GM21576 (cell line): ENCODE results near the gene CCDC28A.

Experiments used
- ATAC-seq: cut with Tn5 transposase; IDR thresholded peaks from one replicate; pipeline ENCODE4 v1.9.1; 2021; ENCODE audit warnings: mild to moderate bottlenecking, moderate library complexity; ENCODE audit not compliant: unreplicated experiment

CCDC28A gene

DNA sequence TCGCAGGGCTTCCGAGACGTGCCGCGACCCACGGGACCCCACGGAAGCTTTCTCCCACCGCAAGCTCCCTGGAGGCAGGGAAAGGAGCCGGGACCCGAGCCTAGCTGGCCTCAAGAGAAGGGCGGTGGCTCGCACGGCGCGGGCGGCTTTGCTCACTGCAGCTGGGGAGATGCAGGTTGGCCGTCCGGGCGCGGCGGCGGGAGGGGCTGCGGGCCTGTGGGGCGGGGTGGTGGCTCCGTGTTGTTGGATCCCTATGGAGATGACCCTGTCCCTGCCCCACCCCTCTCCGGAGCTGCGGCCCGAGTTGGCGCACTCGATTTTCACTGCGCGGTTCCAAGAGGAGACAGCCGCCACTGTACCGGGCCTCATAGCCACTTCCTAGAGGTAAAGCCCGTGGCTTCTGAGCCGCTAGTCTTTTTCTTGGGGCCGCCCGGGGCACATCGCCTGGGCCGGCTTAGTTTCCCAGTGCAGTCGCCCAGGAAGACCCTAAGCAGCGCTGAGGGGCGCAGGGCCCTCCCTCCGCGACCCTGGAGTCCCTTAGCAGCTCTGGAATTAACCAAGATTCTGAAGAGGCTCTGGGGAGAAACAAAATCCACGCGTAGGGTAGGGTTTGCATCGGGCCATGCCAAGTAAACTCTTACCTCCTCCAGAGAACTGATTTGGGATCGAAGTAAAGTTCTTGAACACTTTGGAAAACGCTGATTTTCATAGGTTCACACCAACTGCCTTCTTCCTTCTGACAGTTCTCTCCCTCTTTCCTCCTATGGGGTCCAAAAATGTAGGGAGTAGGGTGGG, 22.4 kb downstream of the CCDC28A start, which contains the start of gene ECT2L:
Gene ECT2L, plus strand, starts transcription at position 279 of the 795 bp plus-strand sequence. CDS start 17,188 bp downstream, outside the sequence.
- no peak for ATAC-seq

DNA sequence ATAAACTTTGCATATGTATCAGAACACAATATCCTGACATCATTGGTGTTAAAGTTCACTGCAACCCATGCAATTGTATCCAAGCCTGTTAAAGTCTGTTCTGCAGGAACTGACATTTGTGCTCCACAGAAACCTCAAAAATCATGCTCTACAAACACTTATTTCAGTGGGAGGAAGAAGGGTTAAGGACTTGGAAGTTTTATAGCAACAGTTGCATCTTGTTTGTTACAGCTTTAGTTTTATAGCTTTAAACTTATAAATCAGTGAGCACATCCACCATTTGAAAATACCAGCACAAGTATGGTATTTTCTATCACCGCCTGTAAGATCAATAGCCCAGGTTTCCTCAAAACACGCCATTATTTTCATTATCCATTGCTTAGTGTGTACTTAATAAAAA, 23.2 kb downstream of the CCDC28A start:
- ATAC-seq: no peak

DNA sequence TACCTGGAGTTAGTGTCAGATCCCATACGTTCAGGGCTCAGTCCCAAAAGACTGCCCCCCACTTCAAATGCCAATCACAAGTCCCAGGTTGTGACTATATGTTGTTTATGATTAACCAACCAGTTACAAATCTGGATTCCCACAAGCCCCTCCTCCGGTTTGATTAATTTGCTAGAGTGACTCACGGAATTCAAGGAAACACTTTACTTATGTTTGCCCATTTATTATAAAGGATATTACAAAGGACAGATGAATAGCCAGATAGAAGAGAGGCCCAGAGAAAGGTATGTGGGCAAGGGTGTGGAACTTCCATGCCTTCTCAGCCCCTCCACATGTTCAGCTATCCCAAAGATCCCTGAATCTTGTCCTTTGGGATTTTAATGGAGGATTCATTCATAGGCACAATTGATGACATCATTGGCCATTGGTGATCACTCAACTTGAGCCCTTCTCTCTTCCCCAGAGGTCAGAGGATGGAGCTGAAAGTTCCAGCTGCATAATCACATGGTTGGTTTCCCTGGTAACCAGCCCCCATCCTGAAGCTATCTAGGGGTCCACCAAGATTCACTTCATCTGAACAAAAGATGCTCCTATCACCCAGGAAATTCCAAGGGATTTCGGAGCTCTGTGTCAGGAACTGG, 24.4 kb downstream of the CCDC28A start:
- no peak for ATAC-seq

DNA sequence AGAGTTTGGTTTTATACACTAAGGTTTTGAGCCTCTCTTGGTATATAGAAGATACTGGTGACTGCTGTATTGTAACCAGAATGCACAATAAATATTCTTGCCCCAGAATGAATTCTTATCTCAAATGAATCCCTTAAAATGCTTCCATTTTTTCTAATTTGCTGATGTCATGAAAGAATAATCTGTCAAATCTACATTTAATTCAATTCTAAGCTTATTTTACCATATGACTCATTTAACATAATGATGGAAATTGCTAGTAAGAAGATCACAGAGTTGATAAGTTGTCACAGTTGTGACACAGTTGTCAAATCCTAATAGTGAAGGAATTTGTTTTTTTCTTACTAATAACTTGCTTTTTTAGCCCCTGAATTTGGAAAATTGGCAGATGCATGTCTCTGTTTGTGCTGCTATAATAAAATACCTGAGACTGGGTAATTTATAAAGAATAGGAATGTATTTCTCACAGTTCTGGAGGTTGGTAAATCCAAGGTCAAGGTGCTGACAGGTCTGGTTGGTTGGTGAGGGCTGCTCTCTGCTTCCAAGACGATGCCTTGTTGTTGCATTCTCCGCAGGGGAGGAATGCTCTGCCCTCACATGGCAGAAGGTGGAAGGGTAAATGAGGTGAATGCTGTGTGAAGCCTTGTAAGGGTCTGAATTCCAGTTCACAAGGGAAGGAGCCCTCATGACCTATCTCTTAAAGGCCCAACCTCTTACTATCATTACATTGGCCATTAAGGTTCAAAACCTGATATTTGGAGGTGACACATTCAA, 27.0 kb downstream of the CCDC28A start:
- no peak for ATAC-seq

DNA sequence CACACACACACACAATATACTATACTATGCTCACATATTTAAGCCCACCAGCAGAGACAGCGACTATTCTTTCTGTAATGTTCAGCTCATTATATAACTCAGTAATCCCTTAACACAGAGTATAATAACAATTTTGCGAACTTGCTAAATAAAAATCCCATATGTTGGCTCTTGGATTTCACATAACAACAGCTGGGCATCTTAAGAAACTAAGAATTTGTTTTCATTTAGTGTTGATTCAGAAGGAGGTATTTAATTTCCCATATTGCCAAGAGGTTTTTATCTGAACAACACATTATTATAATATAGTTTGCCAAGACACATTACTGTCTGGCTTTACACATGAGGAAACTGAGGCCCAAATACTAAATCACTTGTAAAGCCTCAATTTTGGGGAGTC, 29.8 kb downstream of the CCDC28A start:
- ATAC-seq: no peak

DNA sequence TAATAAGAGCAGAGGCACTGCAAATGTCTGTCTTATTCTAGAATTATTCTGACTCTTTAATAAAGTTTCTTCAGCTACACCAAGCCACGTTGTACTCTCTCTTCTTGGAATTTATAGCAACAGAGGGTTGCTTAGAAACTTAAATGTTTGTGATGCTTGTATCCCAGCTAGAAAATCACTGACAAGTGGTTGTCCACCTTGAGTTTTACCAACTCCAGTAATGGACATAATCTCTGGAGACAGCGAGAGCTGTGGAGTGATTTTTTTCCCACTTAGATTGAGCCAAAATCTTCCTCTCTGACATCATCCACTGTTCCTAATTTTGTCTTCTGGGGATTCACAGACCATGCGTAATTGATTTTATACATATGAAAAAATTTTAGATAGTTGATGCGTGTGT, 30.3 kb downstream of the CCDC28A start:
- no peak for ATAC-seq

DNA sequence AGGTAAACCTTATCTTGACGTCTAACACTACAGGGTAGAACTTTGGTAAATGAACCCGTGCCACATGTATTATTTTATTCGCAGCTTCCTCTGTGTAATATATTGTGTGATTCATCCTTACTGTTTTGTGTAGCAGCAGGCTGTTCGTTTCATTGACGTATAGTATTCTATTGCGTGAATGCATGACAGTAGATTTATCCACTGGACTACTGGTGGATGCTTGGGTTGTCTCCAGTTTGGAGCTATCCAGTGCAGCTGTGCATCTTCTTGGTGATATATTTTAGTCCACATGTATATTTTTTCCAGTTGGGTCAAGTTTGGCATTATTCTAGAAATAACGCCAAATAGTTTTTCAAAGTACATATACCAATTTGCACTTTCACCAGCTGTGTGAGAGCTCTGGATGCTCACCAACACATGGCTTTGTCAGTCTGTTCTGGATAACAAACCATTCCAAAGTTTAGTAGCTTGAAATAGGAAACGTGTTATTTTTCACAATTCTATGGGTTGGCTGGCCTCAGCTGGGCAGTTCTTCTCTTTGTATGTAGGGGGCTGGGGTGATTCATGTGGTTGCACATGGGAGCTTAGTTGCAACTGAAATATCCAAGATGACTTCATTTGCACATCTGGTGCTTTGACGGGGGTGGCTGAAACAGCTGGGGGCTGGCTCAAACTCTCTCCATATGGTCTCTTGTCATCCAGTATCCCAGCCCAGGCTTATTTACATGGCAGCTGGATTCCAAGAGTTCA, 31.6 kb downstream of the CCDC28A start:
- ATAC-seq: no peak

DNA sequence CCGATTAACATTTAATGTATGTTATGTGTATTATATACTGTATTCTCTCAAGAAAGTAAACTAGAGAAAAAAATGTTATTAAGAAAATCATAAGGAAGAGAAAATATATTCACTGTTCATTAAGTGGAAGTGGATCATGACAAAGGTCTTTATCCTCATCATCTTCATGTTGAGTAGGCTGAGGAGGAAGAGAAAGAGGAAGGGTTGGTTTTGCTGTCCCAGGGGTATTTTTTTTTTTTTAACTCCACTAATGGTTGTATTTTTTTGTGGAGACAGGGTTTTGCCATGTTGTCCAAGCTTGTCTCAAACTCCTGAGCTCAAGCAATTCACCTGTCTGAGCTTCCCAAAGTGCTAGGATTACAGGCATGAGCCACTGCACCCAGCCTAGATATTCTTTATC, 33.3 kb downstream of the CCDC28A start:
- no peak for ATAC-seq

DNA sequence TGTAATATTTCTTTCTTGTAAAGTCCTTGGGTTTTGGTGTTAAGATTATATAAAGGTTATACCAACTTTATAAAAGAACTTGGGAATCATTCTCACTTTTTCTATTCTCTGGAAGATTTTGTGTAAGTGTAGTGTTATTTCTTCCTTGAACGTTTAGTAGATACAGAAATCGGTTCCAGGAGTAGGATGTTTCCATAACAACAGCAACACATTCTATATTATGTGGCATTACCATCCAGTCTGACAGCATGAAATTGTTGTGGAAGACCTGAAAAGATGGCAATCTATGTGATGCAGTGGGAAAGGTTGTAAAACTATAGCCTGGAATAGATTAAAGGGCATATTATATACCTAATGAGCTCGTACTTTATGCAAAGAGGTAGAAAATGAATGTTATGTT, 36.1 kb downstream of the CCDC28A start:
- ATAC-seq: no peak

DNA sequence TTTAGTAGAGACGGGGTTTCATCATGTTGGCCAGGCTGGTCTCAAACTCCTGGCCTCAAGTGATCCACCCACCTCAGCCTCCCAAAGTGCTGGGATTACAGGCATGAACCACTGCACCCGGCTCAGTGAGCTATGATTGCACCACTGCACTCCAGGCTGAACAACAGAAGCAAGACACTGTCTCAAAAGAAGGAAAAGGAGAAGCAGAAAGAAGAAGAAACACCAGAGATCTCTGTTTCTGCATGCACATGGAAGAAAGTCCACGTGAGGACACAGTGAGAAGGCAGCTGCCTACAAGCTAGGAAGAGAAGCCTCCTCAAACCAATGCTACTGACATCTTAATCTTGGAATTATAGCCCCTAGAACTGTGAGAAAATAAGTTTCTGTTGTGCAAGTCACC, 38.3 kb downstream of the CCDC28A start:
- ATAC-seq: no peak

DNA sequence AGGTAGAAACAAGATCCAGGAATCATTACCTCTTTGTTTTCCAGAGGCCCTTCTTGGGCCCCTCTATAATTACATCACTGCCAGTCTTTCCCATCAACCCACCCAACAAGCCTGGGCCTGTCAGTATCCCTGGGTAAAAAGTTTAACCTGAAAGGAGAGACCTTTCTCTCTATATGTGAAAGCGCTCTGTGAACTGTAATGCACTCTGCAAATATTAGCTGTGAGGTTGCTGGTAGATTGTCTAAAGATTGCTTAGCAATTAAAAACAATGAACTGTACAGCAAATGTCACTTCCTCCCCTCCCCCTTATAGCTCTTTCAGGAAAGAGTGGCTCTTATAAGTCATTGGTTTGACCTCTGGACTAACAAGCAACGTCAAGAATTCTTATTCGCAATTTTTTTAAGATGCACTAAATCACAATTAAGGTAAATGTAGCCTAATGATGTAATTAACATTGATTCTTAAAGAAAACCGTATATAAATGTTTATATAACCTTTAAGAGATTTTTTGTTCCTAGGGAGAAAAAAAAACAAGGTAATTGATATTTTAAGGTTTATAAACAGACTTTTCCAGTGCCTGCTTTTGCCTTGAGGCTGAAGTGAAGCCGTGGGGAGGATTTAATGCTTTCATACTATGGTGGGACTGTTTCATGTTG, 40.7 kb downstream of the CCDC28A start:
- no peak for ATAC-seq

DNA sequence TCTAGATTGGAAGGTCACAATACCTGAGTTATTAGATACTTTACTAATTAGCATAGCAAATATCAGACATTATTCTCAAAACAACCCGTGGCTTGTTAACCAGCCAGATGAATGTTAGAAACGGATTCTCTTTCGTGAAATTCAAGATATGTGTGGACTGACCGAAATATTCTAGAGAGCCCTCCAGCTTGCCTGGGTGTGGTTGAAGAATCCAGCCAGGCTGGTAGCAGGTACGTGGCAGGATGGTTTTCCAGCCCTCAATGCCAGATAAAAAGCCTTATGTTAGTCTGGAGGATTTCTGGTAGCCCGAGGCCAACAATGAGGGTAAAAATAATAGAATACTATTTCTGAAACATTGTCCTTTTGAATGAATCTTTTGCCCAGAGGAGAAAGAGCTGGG, 41.7 kb downstream of the CCDC28A start:
- ATAC-seq: no peak

DNA sequence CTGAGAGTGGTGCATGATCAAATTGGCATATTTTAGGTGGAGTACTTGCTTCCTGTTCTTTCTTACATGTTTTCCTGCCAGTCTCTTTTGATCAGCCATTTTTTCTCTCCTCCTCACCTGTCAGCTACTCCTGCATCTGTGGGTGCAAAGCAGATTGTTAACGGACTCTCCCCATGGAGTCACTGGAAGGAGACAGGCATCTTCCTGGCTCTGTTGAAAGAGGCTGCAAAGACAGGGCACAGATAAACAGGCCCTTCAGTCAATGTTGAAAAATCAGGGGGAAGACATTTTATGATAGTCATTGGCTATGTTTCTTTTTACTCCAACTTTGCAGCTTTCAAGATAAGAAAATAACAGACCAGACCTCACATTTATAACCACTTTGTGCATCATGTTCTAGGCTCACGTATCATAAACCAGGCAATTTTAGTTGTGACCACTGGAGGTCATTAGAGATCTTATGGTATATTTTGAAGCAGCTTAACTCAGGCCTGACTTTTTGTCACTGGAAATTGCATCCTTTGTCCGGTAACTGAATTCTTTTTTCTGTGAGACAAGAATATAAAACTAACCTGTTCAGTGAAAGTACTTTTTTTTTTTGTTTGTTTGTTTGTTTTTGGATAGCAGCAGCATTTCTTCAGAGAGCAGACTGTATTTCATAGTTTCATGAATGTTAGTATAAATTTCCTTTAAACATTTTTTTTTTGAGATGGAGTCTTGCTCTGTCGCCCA, 42.4 kb downstream of the CCDC28A start:
- ATAC-seq: no peak

DNA sequence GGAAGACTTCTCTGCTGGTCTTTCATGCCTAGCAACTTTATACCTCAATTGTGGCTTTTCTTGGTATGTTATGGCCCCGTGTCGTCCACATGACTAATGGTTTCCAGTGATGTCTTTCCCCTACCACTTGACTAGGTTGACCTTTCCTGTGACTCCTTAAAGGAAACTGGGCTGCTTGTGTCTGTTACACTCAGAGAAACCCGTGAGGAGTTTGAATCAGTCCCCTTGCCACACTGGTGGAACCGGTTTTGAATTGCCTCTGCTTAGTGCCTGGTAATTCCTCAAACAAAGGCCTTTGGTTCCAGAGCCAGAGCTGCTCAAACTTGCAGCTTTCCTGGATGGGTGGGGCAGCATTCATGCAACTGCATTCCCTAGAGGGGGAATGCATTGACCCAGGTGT, 44.2 kb downstream of the CCDC28A start:
- ATAC-seq: no peak

DNA sequence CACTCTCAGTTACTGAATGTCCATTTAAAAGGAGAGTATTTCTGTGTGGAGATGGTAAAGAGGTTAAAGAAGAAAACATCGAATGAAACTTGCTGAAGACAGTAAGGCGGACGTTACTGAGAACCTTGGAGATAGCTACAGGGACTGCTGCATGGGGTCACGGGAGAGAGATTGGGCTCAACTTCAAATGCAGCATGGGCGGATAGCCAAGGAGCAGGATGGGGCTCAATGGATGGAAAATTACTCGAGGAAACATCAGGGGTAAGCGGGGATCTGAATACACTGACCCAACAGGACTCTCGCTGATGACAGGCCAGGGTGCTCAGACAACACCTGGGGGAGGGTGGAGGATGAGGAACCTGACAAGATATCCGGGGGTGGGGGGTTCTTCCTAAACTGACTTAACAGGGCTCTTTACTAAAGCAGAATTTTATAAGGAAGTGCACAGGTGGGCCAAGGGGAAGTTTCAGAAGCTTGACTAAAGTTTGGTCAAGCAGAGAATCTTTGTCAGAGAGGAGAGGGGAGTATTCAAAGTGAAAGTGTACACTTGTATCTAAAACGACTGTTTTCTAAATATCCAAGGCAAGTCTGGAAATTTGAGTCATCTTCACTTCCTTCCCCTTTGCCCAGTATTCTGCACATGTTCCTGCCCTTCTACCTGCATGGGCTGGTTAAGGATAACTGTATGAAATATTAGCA, 45.1 kb downstream of the CCDC28A start:
- ATAC-seq: peak; percentile 80

DNA sequence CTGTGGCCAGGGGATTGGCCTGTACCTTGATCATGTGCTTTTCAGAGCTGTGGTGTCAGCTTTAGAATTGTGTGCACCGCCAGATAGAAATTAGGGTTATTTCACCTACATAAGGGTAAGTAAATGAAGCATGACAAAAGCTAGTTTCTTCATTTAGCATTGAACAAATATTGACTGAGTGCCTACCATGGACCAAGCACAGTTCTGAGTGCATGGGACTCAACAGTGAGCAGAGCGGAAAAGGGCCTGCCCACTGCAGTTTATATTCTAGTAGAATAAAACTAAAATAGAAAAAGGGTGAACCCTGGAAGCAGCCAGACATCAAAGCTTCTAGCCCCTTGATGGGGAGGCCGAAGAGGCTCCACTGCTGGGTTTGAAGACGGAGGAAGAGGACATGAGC, 48.0 kb downstream of the CCDC28A start:
- ATAC-seq: no peak

DNA sequence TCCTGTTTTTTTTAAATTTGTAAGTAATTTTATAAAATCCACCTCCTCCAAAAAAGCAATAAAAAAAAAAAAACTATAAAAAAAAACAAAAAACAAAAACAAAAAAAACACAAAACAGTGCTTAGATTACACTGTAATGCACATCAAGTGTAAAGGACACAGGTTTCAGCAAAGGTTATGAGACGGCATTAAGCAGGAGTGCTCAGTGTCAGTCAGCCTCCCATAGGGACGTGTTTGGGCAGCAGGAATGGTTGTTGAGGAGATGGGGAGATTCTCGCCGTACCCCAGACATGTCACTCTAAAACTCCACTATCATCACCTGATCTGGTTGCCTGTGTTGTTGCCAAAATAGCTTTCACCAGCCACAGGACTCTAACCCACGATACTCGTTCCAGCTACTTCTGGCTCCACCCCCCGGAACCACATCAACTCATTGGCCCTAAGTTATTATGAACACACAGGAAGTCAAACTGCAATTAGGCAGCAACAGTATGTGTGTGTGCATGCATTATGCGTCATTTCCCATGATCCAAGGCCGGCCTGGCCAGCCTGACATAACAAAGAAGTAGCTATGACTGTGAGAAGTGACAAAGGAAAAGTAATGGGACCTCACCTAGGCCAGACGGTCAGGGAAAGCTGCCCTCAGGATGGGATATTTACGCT, 51.0 kb downstream of the CCDC28A start:
- ATAC-seq: no peak

DNA sequence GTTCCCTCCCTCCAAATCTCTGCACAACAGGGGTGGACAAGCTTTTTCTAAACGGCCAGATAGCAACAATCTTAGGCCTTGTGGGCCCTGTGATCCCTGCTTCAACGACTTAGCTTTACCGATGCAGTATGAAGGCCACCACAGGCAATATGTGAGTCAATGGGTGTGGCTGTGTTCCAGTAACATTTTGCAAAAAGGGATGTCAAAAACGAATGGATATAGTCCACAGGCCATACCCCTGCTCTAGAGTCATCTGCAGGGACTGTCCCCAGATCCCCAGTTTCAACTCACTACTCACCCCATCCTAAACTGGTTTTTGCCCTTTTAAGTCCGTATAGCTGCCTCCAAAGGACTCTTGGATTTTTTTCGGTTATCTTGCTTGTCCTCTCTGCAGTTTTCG, 56.7 kb downstream of the CCDC28A start:
- no peak for ATAC-seq

DNA sequence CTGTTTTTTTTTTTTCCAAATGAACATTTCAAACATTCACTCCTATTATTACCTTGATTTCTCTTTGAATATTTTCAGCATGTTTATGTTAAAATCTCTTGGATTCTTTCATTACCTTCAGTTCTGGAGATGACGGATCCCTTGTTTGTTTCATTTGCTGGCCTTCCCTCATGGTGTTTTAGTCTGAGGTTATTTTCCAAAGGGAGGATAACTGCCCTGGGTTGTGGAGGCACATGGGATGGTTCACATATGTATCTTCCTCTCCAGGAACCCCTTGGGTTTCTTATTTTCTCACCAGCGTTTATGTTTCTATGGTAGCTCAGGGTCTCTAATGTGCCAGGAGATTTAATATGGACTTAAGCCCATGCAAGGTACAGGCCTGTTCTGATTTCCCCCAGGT, 58.6 kb downstream of the CCDC28A start:
- ATAC-seq: no peak
